Measurements from ENCODE around the gene KIF13A.

DNA sequence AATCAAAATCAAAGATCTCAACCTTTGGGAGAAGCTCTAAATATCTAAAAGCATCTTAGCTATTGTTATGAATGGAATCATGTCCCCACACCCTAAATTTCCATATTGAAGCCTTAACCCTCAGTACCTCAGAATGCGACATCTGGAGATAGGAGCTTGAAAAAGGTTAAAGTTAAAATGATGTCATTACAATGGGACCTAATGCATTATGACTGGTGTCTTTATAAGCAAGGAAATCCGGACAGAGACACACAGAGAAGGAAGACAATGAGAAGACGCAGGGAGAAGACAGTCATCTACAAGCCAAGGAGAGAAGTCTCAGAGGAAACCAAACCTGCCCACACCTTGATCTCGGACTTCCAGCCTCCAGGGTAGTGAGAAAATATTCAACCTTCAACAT is 46.1 kb downstream of the KIF13A start:
- TF ChIP-seq POLR2A (IDR thresholded peaks at IDR 0.05; ENCODE audit: low read depth, low read length): no peak
- no peak for TF ChIP-seq TAF1 (IDR thresholded peaks at IDR 0.05; ENCODE audit: borderline replicate concordance, low read depth, low read length)

Measured in GM12892 (cell line).